ENCODE measurements around the gene PCDHA7.
"Not testable (repeated sequence)": the region's sequence is repeated elsewhere in the genome, so short reads cannot be mapped to it uniquely, and the experiment has no call there.

PCDHA7 gene

GRCh38 chr5:140833993-140834392 lies at the start of gene PCDHA7:
Gene PCDHA7 (plus strand): TSS chr5:140834269. CDS start chr5:140834384, 115 bp downstream.
- Mint-ChIP-seq H3K4me3 (no peak within 1 kb of the TSS), H3K4me1 (no peaks in the 10 kb centered on the region), H3K27me3 (peaks cover 8% of the 10 kb centered on the region), H3K36me3 (peaks cover 2% of the 10 kb centered on the region), H3K9me3 (peaks cover 6% of the 10 kb centered on the region), H3K27ac (no peak within 1 kb of the TSS)
- DNase-seq (ENCODE audit: low spot score in 2 of 2), result no peak
- no peak for ATAC-seq (ENCODE audit: low read depth)

- DNase-seq (ENCODE audit: low spot score in 2 of 2) (no peak), ATAC-seq (ENCODE audit: low read depth) (no peak)
- H3K9me3 Mint-ChIP-seq, result peaks cover 14% of the 10 kb centered on the region
These were observed 48.0 kb upstream of the PCDHA7 start, which contains the start of gene PCDHA1 for GRCh38 chr5:140785905-140786686. Gene PCDHA1 (plus strand): TSS chr5:140786140.

GRCh38 chr5:140787422-140787821 lies 46.6 kb upstream of the PCDHA7 start:
- not testable (repeated sequence) for H3K27ac Mint-ChIP-seq; H3K36me3 Mint-ChIP-seq; H3K4me3 Mint-ChIP-seq; H3K4me1 Mint-ChIP-seq; H3K27me3 Mint-ChIP-seq; DNase-seq (ENCODE audit: low spot score in 2 of 2); ATAC-seq (ENCODE audit: low read depth)
- peaks cover 14% of the 10 kb centered on the region for H3K9me3 Mint-ChIP-seq

More at GRCh38 chr5:140785905-140786686, 48.0 kb upstream of the PCDHA7 start, which contains the start of gene PCDHA1:
- H3K36me3 Mint-ChIP-seq, result peaks cover 5% of the 10 kb centered on the region
- no peaks in the 10 kb centered on the region for H3K4me1 Mint-ChIP-seq
- no peak within 1 kb of the TSS for H3K4me3 Mint-ChIP-seq
- H3K27me3 Mint-ChIP-seq, result peaks cover 6% of the 10 kb centered on the region
- H3K27ac Mint-ChIP-seq, result no peak within 1 kb of the TSS

GRCh38 chr5:140787849-140788504 lies 46.1 kb upstream of the PCDHA7 start:
- H3K27ac Mint-ChIP-seq; H3K4me1 Mint-ChIP-seq; H3K36me3 Mint-ChIP-seq; H3K4me3 Mint-ChIP-seq; H3K27me3 Mint-ChIP-seq; ATAC-seq (ENCODE audit: low read depth); DNase-seq (ENCODE audit: low spot score in 2 of 2): not testable (repeated sequence)
- peaks cover 13% of the 10 kb centered on the region for H3K9me3 Mint-ChIP-seq

GRCh38 chr5:140791089-140791488 lies 43.0 kb upstream of the PCDHA7 start:
- peaks cover 7% of the 10 kb centered on the region for H3K27me3 Mint-ChIP-seq
- DNase-seq (ENCODE audit: low spot score in 2 of 2), result no peak
- no peak overlapping the region for H3K27ac Mint-ChIP-seq
- no peak for ATAC-seq (ENCODE audit: low read depth)
- no peak overlapping the region for H3K4me3 Mint-ChIP-seq
- no peaks in the 10 kb centered on the region for H3K4me1 Mint-ChIP-seq
- peaks cover 3% of the 10 kb centered on the region for H3K36me3 Mint-ChIP-seq
- H3K9me3 Mint-ChIP-seq, result peaks cover 7% of the 10 kb centered on the region

- H3K27ac Mint-ChIP-seq, result no peak within 1 kb of the TSS
- DNase-seq (ENCODE audit: low spot score in 2 of 2), result no peak
- peaks cover 1% of the 10 kb centered on the region for H3K36me3 Mint-ChIP-seq
- H3K9me3 Mint-ChIP-seq, result peaks cover 6% of the 10 kb centered on the region
- peaks cover 4% of the 10 kb centered on the region for H3K27me3 Mint-ChIP-seq
- H3K4me1 Mint-ChIP-seq, result no peaks in the 10 kb centered on the region
- H3K4me3 Mint-ChIP-seq, result no peak within 1 kb of the TSS
- ATAC-seq (ENCODE audit: low read depth), result no peak
These were observed 39.3 kb upstream of the PCDHA7 start, which contains the start of gene PCDHA2 for GRCh38 chr5:140794595-140795258. Gene PCDHA2 (plus strand): TSS chr5:140794852.

GRCh38 chr5:140795259-140795641 lies 38.8 kb upstream of the PCDHA7 start:
- DNase-seq (ENCODE audit: low spot score in 2 of 2), result no peak

GRCh38 chr5:140796072-140796717 lies 37.9 kb upstream of the PCDHA7 start:
- H3K4me3 Mint-ChIP-seq; H3K27me3 Mint-ChIP-seq; H3K27ac Mint-ChIP-seq; ATAC-seq (ENCODE audit: low read depth); H3K4me1 Mint-ChIP-seq; H3K36me3 Mint-ChIP-seq; H3K9me3 Mint-ChIP-seq; DNase-seq (ENCODE audit: low spot score in 2 of 2): not testable (repeated sequence)

More at GRCh38 chr5:140795259-140795641, 38.8 kb upstream of the PCDHA7 start:
- no peak overlapping the region for H3K27ac Mint-ChIP-seq
- peaks cover 4% of the 10 kb centered on the region for H3K27me3 Mint-ChIP-seq
- H3K36me3 Mint-ChIP-seq, result peaks cover 1% of the 10 kb centered on the region
- no peak overlapping the region for H3K4me3 Mint-ChIP-seq
- H3K4me1 Mint-ChIP-seq, result no peaks in the 10 kb centered on the region
- peaks cover 7% of the 10 kb centered on the region for H3K9me3 Mint-ChIP-seq
- no peak for ATAC-seq (ENCODE audit: low read depth)

- Mint-ChIP-seq H3K27ac (no peak overlapping the region), H3K27me3 (peaks cover 2% of the 10 kb centered on the region), H3K4me1 (no peaks in the 10 kb centered on the region)
These were observed 37.4 kb upstream of the PCDHA7 start for GRCh38 chr5:140796718-140797095.

GRCh38 chr5:140800816-140801493 lies 33.1 kb upstream of the PCDHA7 start, which contains the start of gene PCDHA3:
Gene PCDHA3 (plus strand): TSS chr5:140801057.
- ATAC-seq (ENCODE audit: low read depth), result no peak
- H3K4me1 Mint-ChIP-seq, result no peaks in the 10 kb centered on the region
- peaks cover 9% of the 10 kb centered on the region for H3K9me3 Mint-ChIP-seq
- peaks cover 2% of the 10 kb centered on the region for H3K27me3 Mint-ChIP-seq
- H3K27ac Mint-ChIP-seq, result no peak within 1 kb of the TSS
- peaks cover 1% of the 10 kb centered on the region for H3K36me3 Mint-ChIP-seq
- no peak for DNase-seq (ENCODE audit: low spot score in 2 of 2)
- H3K4me3 Mint-ChIP-seq, result no peak within 1 kb of the TSS

More at GRCh38 chr5:140796718-140797095, 37.4 kb upstream of the PCDHA7 start:
- Mint-ChIP-seq H3K4me3 (no peak overlapping the region), H3K9me3 (peaks cover 7% of the 10 kb centered on the region), H3K36me3 (peaks cover 1% of the 10 kb centered on the region)
- ATAC-seq (ENCODE audit: low read depth) (no peak), DNase-seq (ENCODE audit: low spot score in 2 of 2) (no peak)

GRCh38 chr5:140801494-140801841 lies 32.6 kb upstream of the PCDHA7 start:
- Mint-ChIP-seq H3K36me3 (peaks cover 1% of the 10 kb centered on the region), H3K4me3 (no peak overlapping the region), H3K9me3 (peaks cover 9% of the 10 kb centered on the region), H3K27ac (no peak overlapping the region), H3K4me1 (no peaks in the 10 kb centered on the region), H3K27me3 (peaks cover 2% of the 10 kb centered on the region)
- ATAC-seq (ENCODE audit: low read depth) (no peak), DNase-seq (ENCODE audit: low spot score in 2 of 2) (no peak)

GRCh38 chr5:140802381-140802780 lies 31.7 kb upstream of the PCDHA7 start:
- H3K36me3 Mint-ChIP-seq; H3K9me3 Mint-ChIP-seq; H3K27ac Mint-ChIP-seq; ATAC-seq (ENCODE audit: low read depth); DNase-seq (ENCODE audit: low spot score in 2 of 2); H3K4me3 Mint-ChIP-seq; H3K4me1 Mint-ChIP-seq; H3K27me3 Mint-ChIP-seq: not testable (repeated sequence)

- ATAC-seq (ENCODE audit: low read depth), result no peak
These were observed 31.2 kb upstream of the PCDHA7 start for GRCh38 chr5:140802781-140803271.

More at GRCh38 chr5:140802781-140803271, 31.2 kb upstream of the PCDHA7 start:
- Mint-ChIP-seq H3K27ac (no peak overlapping the region), H3K27me3 (peaks cover 2% of the 10 kb centered on the region), H3K36me3 (peaks cover 1% of the 10 kb centered on the region), H3K4me3 (no peak overlapping the region), H3K9me3 (peaks cover 9% of the 10 kb centered on the region), H3K4me1 (no peaks in the 10 kb centered on the region)
- DNase-seq (ENCODE audit: low spot score in 2 of 2), result no peak

Measured in memory B cell (primary cell).